EL (cell line): ENCODE data around the gene ASXL2.

ENCODE experiments used
- DNase-seq: peaks from one replicate; pipeline ENCODE4 v3.0.0-alpha.2; 2016

The ASXL2 gene

GRCh38 chr2:25797620-25798488 is 80.4 kb downstream of the ASXL2 start:
- no peak for DNase-seq

GRCh38 chr2:25794544-25795276 is 83.6 kb downstream of the ASXL2 start:
- DNase-seq = no peak

- DNase-seq = no peak
Observed at GRCh38 chr2:25790074-25790790, 88.1 kb downstream of the ASXL2 start.

- no peak for DNase-seq
Observed at GRCh38 chr2:25788457-25788856, 89.8 kb downstream of the ASXL2 start.

- DNase-seq = no peak
Observed at GRCh38 chr2:25787020-25787419, 91.3 kb downstream of the ASXL2 start.

- DNase-seq = no peak
Observed at GRCh38 chr2:25784404-25784803, 93.9 kb downstream of the ASXL2 start.

GRCh38 chr2:25777077-25777476 is 101.2 kb downstream of the ASXL2 start:
- no peak for DNase-seq

- DNase-seq = no peak
Observed at GRCh38 chr2:25772078-25772477, 106.2 kb downstream of the ASXL2 start.

GRCh38 chr2:25763575-25763974 is 114.7 kb downstream of the ASXL2 start:
- no peak for DNase-seq

- no peak for DNase-seq
Observed at GRCh38 chr2:25760297-25760696, 118.0 kb downstream of the ASXL2 start.

- no peak for DNase-seq
Observed at GRCh38 chr2:25758348-25758747, 119.9 kb downstream of the ASXL2 start.

- no peak for DNase-seq
Observed at GRCh38 chr2:25757906-25758305, 120.4 kb downstream of the ASXL2 start.

GRCh38 chr2:25756536-25756935 is 121.8 kb downstream of the ASXL2 start:
- DNase-seq = no peak

GRCh38 chr2:25749676-25750075 is 128.6 kb downstream of the ASXL2 start:
- no peak for DNase-seq

- DNase-seq = no peak
Observed at GRCh38 chr2:25744055-25744454, 134.2 kb downstream of the ASXL2 start.

GRCh38 chr2:25743132-25743830 is 135.0 kb downstream of the ASXL2 start:
- DNase-seq = no peak

GRCh38 chr2:25742501-25742900 is 135.8 kb downstream of the ASXL2 start:
- DNase-seq = no peak

GRCh38 chr2:25740810-25741381 is 137.4 kb downstream of the ASXL2 start:
- peak; percentile 10 for DNase-seq

- no peak for DNase-seq
Observed at GRCh38 chr2:25738383-25739343, 139.6 kb downstream of the ASXL2 start.

- DNase-seq = no peak
Observed at GRCh38 chr2:25736899-25737515, 141.3 kb downstream of the ASXL2 start.

- DNase-seq = no peak
Observed at GRCh38 chr2:25735835-25736234, 142.5 kb downstream of the ASXL2 start.
